Endometrial microvascular endothelial cells (primary cell): Measurements from ENCODE around the gene TENM4. TPM values are rescaled to one million over a fixed set of nuclear protein-coding genes. Genes with fewer than 3 reads are reported as not detected.

Experiments
- in situ Hi-C: cut with HindIII; loops from 2 replicates; pipeline ENCODE4 v1.10.0; 2017; ENCODE audit warnings: low sequenced_read_pairs, low pct_unique_long_range_greater_than_20kb; ENCODE audit errors: inconsistent ontology term
- total RNA-seq: library from RNA; depleted of rRNA; stranded (reverse); fragments of >200 nt; gene quantifications from one replicate; pipeline ENCODE4 v1.2.3, GENCODE V29; 2015; ENCODE audit errors: inconsistent ontology term

TENM4 gene
- total RNA-seq, 1 donor from 2014 or later = 1.4 TPM

DNA sequence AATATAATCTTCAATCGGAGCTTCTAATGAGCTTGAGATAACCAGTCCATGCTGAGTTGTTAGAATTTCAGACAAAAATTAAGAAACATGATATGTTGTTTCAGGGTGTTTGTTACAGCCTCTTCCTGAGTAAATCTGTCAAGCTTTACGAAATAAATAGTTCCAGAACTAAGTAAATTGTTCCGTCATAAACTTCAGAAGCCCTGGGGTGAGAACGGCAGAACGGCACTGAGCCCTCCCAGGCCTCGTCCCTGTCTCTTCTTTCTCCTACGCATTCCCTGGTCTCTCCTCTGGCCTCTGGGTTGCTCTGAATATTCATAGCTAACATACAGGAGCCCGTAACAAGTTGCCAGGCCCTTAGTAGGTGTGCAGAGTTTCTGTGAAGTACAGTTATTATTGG, 475.4 kb downstream of the TENM4 start:
- in situ Hi-C loops = no loop called here

DNA sequence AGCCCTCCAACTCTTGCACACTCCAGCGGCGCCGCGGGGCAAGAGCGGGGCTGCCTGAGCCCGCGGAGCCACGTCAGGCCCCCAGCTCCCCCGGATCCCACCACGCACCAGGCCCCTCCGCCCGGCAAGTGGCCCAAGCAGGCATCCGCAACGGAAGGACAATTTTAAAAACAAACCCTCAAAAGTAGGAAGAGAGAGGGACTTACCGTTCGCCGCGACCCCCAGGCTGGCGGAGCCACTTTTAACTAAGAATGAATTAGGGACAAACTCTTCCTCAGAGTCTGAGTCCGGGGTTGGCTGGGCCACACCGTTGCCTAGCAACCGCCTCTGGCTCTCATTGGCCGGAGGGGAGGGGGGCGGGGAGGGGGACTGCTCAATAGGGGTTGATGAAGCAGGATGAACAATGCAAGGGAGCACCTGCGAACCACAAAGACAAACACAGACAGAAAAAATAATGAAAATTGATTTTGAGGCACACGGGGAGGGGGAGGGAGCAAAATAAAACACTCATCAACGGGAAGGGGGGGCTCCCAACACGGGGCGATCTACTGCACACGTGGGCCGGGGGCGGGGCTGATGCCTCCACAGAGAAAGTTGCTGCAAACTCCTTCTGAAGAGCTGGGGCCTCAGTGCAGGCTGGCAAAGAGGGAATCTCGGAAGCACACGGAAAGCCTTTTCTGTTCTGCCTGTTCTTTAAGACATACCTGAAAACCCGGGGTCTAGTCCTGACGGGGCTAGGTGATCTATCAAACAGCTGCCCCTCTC, 478.7 kb downstream of the TENM4 start:
- in situ Hi-C loops = no loop called here

DNA sequence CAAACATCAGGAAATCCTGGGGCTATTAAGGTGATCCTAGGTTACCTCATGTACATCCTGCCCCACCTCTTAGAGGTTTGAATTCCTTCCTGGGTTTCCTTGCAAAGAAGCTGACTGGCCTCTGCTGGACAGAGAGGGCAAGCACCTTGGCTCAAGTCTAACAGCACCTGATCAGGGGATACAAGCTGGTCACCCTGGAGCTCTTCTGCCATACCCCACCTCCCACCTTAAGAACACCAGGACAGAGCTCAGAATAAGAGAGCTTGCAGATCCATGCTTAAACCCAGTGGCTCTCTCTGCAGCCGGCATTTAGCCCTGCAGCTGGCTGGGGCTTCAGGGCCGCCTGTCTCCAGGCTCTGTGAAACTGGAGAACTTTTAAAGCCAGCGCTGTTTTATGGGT, 479.6 kb downstream of the TENM4 start:
- in situ Hi-C loops = no loop called here

DNA sequence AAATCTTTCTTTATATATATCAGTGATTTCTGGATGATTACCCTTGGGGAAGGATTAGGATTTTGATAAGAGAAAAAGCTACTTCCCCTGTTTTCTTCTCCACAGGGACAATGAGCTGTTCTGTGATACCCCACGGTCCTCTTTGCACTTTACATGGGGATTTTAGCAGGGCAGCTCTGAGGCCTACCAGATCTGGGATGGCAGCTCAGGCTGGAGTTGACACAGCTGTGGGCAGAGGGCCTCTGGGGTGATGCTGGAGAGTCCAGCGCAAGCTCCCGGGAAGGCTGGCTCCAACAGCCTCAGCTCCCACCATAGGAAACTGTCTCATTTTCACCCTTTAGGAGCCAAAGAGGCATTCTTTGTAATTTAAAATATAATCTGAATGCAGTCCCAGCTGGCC, 482.4 kb downstream of the TENM4 start:
- in situ Hi-C loops = no loop called here

DNA sequence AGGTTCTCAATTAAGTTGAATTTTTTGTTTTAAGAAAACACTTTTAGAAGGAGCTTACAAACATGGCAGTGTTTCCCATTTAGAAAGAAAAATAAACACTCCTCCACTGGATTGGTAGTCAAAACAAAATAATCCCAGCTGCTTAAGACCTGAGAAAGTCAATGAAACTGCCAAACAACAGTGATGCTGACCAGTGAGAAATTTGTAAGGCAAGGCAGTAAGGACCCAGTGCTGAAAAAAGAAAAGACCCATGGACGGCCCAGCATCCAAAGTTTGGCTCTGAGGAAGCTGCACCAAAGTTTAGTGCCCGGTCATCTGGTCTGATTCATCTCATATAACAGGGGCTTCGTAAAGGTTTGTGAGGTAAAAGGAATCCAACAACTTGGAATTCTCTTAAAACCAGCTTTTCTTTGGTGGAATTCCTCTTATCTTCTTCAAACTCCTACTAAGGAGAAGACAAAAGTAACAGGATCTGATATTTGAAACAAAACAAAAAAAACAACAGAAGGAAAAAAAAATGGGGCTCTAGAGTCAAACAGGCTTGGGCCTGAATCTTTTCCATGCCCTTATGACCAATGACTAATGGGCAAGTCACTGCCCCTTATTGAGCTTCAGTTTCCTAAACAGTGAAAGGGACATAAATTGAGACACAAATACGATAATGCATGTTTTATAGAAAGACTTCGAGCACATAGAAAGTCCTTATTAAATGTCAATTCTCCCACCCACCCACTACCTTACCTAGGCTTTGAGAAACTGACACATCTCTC, 483.2 kb downstream of the TENM4 start:
- in situ Hi-C loops = no loop called here

DNA sequence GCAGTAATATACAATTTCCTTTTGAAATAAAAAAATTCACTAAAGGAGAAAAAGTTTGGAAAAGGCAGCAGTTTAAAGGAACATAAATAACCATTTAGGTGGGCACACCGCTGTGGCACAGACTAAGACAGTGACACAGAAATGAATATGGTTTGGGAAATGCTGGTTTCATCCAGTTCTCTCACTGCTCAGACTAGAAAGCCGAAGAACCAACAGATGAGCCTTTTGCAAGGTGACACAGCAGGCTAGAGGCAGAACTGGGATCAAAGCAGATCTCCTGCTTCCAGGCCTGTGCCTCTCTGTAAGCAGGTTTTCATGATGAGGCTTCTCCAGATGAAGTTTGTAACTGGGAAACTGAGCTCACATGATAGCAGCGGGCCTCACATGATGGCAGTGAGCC, 486.1 kb downstream of the TENM4 start:
- in situ Hi-C loops = no loop called here

DNA sequence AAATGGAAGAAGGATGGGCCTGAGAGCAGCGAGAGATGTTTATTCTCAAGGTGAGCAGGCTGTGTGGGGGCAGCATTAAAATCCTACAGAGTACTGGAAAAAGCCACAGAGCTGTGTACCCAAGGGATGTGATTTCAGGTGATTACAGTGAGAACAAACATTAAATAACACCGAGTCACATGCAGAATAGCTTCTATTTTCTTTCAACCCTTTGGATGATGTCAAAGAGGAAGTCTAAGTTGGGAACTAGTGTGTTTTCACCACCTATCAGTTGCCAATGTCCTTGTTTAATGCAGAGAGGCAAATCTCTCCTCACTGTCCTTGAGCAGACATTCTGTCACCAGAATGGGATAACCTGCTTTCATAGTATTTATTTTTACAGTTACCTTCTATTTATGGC, 486.6 kb downstream of the TENM4 start:
- in situ Hi-C loops = no loop called here

DNA sequence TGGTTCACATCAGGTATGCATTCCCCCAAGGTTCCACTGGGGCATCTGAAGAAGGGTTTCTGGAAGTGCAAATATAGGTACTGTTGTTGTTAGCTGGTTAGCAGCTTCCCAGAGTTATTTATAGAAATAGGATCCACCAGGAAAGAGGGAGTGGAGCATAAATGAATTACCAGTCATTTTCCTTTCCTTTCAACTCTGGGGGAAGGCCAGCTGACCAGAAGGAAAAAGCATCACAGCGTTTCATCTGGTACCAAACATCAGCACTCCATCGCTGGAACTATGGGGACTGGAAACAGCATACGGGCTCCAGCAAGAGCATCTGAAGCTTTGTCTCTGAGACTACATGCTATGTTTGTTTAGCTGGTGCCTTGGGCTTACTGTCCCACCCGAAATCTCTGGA, 487.9 kb downstream of the TENM4 start:
- in situ Hi-C loops = no loop called here

DNA sequence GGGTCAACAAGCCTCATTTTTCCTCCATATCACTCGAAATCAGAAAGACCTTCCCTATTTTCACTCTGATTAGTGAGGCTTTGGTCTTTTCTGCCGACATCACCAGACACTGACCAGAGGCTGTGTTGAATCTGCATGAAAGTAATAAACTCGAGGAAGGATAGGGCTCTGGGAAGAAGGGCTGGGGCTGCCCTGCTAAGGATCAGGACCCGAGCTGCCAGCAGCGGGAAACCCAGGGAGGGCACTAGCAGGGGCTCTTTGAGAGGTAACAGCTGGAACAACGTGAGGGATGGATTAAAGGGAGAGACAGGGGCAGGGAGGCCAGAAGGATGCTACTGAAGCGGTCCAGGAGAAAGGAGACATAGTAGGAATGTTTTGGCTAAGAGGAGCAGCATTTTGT, 488.7 kb downstream of the TENM4 start:
- in situ Hi-C loops = no loop called here

DNA sequence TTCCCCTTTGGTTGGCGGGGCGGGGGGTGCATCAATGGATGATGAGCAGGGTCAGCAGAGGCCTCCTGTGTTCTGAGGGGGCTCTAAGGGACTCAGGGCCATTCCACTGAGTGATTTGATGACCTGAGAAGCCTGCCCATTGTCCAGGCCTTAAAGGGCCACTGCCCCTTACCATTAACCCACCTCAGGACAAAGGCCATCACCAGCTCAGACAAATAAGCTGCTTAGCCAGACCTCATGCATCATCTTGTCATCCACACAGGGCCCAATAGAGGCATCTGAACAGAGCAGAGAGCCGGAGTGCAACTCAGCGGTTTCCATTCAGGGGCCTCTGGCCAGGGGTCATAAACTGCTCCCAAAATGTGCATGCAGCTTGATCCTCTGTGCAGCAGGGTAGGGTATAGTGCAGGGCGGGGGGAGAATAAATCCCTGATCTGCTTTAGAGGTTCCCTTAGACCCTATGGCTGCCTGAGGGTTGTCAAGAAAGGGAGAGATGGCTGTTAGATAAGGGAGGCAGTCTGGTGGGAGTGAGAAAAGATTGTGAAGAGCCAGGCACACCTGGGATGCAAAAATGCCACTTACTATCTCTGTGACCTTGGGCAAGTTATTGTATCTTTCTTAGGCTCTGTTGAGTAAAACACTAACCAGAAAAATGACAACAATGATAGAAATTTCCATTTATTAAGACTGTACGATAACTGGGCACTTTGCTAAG, 490.7 kb downstream of the TENM4 start:
- in situ Hi-C loops = no loop called here

DNA sequence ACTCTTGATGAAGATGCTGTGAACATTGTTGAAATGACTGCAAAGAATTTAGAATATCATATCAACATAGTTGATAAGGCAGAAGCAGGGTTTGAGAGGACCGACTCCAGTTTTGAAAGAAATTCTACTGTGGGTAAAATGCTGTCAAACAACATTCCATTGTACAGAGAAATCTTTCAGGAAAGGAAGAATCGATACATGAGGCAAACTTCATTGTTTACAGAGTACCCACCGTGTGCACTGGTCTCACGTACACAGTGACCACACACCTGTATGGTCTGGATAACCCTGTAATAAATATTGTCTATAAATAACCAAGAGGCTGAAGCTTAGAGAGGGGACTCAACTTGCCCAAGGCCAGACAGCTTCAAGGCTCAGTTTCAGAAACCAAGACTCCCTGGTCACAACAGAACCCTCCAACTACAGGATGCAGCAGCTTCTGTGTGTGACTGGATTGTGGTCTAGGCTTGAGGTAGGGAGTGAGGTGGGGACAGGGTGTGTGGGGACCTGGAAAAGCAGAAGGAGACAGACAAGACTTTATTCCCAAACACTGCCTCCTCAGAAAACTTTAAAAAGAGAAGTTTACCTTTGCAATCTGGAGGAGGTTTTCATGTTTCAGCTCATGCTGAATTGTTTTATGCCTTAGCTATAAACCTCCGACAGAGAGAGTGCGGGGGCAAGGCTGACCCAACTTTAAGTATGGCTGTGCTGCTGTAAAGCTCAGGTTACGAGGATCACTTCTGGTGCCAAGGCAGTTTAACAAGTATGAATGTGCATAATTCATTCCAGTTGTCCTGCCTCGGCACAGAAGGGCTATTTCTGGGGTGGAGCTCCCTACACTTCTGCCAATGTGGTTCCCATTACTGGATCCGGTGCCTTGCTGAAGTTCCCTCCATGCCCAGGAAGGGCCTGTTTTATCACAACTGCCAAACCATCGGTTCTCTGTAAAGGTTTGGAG, 493.6 kb downstream of the TENM4 start:
- in situ Hi-C loops = no loop called here

DNA sequence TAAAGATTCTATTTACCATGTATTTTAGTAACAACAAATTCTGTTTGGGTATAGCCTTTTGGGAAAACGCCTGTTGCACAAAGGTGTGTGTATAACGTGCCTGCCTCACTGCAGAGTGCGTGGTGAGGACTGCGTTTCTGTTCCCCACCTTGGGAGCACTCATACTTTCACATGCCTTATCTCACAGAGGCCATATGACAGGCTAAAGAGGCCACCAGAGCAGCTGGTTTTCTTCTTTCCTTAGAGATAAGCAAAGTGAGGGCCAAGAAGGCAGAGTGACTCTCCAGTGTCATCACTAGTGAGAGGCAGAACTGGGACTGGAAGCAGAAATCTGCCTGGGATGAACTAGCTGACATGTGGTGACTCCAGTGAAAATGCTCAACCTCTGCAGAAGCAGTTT, 497.0 kb downstream of the TENM4 start:
- in situ Hi-C loops = no loop called here

DNA sequence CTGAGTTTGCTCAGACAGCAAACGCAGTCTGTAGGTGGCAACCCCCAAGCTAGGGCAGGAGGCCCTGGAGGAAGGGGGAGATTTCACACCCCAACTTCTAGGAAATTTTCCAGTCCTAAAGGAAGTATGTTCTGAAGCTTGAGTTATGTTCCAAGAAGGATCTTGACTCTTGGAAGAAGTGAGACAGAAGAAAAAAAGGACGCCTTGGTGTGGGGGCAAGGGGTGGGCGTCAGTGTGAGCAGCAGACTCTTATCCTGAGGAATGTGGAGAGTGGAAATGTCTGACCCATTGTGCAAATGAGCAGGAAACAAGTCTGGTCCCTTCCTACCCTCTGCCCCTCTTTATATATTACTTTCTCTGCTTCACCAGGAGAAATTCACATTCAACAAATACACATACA, 497.7 kb downstream of the TENM4 start:
- in situ Hi-C loops = no loop called here

DNA sequence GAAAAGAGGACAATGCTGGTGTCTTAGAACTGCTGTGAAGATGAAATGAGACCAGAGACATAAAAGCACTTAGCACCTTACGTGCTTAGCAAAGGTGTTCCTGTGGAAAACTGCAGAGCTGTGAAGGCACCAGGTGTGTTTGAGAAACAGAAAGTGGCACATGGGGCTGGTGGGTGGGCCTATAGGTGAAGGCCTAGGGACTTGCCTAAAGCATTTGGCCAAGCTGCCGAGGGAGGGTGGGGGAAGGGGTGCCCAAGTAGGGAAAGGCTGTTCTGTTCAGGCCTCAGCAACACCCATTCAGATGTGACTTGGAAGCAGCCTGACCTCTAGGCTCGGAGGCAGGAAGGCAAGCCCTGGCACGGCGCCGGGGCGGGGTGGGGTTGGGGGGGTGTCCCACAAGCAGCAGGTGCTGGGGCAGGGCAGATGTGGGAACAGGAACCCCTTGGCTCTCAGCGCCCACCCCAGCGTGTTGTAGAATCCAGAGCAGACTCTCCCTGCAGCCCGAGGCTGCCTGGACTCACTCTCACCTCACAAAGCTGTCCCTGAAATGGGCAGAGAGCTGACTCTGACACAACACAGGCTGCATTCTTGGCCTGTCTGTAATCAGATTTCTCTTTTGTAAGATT, 499.5 kb downstream of the TENM4 start:
- in situ Hi-C loops = no loop called here

DNA sequence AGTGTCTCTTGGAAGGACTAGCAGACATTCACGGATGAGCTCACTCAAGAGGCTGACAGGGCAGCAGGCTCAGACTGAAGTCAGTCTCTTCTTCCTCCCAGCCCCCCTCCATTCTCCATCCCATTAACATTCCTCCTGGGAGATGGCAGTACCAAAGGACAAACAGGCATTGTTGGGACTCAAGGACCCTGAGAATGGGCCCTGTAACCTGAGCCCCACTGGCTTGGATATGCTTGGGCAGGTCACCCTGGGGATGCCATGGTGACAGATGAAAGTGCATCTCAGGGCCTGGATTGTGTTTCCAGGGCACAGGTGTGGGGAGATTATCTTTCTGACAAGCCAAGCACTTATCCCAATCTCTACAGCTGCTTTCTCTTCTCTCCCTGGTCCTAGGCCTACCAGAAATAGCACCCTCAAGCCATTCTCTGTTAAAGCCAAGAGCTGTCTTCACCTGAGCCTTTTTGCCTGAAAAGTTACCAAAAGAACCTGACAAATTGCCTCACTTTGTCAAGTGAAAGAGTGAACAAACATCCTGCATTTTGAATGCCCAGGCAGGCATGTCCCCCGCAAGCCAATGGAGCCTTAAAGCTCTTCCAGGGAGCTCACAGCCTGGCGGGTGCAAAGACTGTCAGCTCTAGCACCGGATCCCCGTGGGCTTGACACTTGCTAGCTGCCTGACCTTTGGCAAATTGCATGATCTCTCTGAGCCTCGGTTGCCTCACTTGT, 500.2 kb downstream of the TENM4 start:
- in situ Hi-C loops = no loop called here

DNA sequence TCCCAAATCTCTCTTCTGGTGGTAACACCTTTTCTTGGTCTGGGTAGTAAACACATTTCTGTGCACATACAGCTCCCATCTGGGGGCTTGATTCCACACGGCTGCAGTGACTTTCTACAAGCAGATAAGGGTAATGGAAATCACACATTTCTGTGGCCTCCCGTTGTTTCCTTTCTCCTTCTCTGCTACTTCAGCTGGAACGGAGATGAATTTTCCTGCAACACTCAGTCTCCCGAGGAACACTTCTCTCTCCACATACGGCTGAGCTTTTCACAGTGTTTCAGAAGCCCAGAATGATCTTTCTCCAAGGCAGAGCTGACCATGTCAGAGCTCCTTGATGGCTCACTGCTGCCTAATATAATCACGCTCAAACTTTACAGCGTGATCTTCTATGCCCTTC, 501.9 kb downstream of the TENM4 start:
- in situ Hi-C loops = no loop called here

DNA sequence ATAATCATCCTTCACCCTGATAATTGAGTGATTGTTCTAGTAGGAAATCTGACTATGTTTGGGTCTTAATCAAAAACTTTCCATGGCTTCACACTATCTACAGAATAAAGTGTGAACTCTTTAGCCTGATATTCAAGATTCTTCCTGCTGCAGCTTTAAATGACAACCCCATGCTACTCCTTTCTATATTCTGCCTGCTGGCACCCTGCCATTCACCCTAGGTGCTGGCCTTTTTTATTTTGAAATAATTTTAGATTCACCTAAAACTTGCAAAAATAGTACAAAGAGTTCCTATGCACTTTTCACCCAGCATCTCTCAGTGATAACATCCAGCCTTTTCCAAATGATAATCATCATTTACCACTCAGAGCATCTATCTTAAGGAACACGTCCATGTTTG, 502.8 kb downstream of the TENM4 start:
- in situ Hi-C loops = no loop called here
